ENCODE measurements around the gene AMOTL1.

- TF ChIP-seq CTCF (IDR thresholded peaks at IDR 0.05) (no peak), NFIC (IDR thresholded peaks at IDR 0.05; ENCODE audit: borderline replicate concordance) (no peak), EZH2phosphoT487 (IDR thresholded peaks at IDR 0.05; ENCODE audit: borderline replicate concordance, low read depth) (no peak)
These were observed 5.7 kb downstream of the AMOTL1 start for GRCh38 chr11:94773842-94774241.
